HEK293 (cell line): ENCODE results near the gene THAP7.

Source experiments
- EGR2 ChIP-seq: fragments of 450-650 bp; formaldehyde crosslinking; IDR thresholded peaks from 2 replicates; pipeline ENCODE4 v1.5.1; 2016; ENCODE audit warnings: low read depth, missing biosample characterization, missing genetic modification characterization
- GLI4 ChIP-seq: fragments of 450-650 bp; formaldehyde crosslinking; IDR thresholded peaks from 2 replicates; pipeline ENCODE4 v1.5.1; 2016; ENCODE audit warnings: missing biosample characterization, missing genetic modification characterization
- HOXA7 ChIP-seq: sonication (generic); formaldehyde crosslinking; IDR thresholded peaks from 2 replicates; pipeline ENCODE4 v1.8.1; 2022; ENCODE audit warnings: missing genetic modification reagents, borderline replicate concordance
- IKZF3 ChIP-seq: fragments of 450-650 bp; IDR thresholded peaks from 2 replicates; pipeline ENCODE4 v1.5.0; 2018; ENCODE audit warnings: missing biosample characterization, mild to moderate bottlenecking, missing genetic modification characterization, moderate library complexity
- PATZ1 ChIP-seq: fragments of 450-650 bp; formaldehyde crosslinking; IDR thresholded peaks from 2 replicates; pipeline ENCODE4 v1.5.1; 2016; ENCODE audit warnings: missing biosample characterization, missing genetic modification characterization
- RBAK ChIP-seq: fragments of 450-650 bp; formaldehyde crosslinking; IDR thresholded peaks from 2 replicates; pipeline ENCODE4 v1.5.1; 2016; ENCODE audit warnings: missing biosample characterization, missing genetic modification characterization
- SCRT2 ChIP-seq: fragments of 450-650 bp; formaldehyde crosslinking; IDR thresholded peaks from 2 replicates; pipeline ENCODE4 v1.5.1; 2016; ENCODE audit warnings: missing biosample characterization, missing genetic modification characterization
- SP3 ChIP-seq: fragments of 450-650 bp; formaldehyde crosslinking; IDR thresholded peaks from 2 replicates; pipeline ENCODE4 v1.5.1; 2016; ENCODE audit warnings: missing biosample characterization, missing genetic modification characterization
- YY1 ChIP-seq: fragments of 450-650 bp; formaldehyde crosslinking; IDR thresholded peaks from 2 replicates; pipeline ENCODE4 v1.5.1; 2018; ENCODE audit warnings: missing biosample characterization, missing genetic modification characterization
- ZBTB21 ChIP-seq: fragments of 450-650 bp; formaldehyde crosslinking; IDR thresholded peaks from 2 replicates; pipeline ENCODE4 v1.5.1; 2017; ENCODE audit warnings: missing biosample characterization, missing genetic modification characterization
- ZEB2 ChIP-seq: fragments of 450-650 bp; formaldehyde crosslinking; IDR thresholded peaks from 2 replicates; pipeline ENCODE4 v1.5.1; 2016; ENCODE audit warnings: missing biosample characterization, missing genetic modification characterization
- ZFHX2 ChIP-seq: fragments of 450-650 bp; formaldehyde crosslinking; conservative IDR thresholded peaks from 2 replicates; pipeline ENCODE4 v1.5.1; 2016; ENCODE audit warnings: missing biosample characterization, missing genetic modification characterization
- ZFP37 ChIP-seq: fragments of 450-650 bp; formaldehyde crosslinking; IDR thresholded peaks from 2 replicates; pipeline ENCODE4 v1.5.1; 2016; ENCODE audit warnings: missing biosample characterization, missing genetic modification characterization
- ZNF114 ChIP-seq: fragments of 450-650 bp; formaldehyde crosslinking; IDR thresholded peaks from 2 replicates; pipeline ENCODE4 v1.5.0; 2017; ENCODE audit warnings: missing biosample characterization, missing genetic modification characterization
- ZNF174 ChIP-seq: fragments of 450-650 bp; formaldehyde crosslinking; IDR thresholded peaks from 2 replicates; pipeline ENCODE4 v1.5.0; 2017; ENCODE audit warnings: missing biosample characterization, mild to moderate bottlenecking, missing genetic modification characterization
- ZNF19 ChIP-seq: fragments of 450-650 bp; formaldehyde crosslinking; IDR thresholded peaks from 2 replicates; pipeline ENCODE4; 2016; ENCODE audit warnings: missing biosample characterization, missing genetic modification characterization, low read depth
- ZNF202 ChIP-seq: fragments of 450-650 bp; formaldehyde crosslinking; IDR thresholded peaks from 2 replicates; pipeline ENCODE4 v1.5.1; 2016; ENCODE audit warnings: missing biosample characterization, missing genetic modification characterization, borderline replicate concordance
- ZNF292 ChIP-seq: fragments of 450-650 bp; formaldehyde crosslinking; IDR thresholded peaks from 2 replicates; pipeline ENCODE4 v1.5.1; 2016; ENCODE audit warnings: low read depth, missing biosample characterization, missing genetic modification characterization, borderline replicate concordance
- ZNF324 ChIP-seq: fragments of 450-650 bp; formaldehyde crosslinking; IDR thresholded peaks from 2 replicates; pipeline ENCODE4 v1.5.1; 2016; ENCODE audit warnings: missing biosample characterization, missing genetic modification characterization
- ZNF350 ChIP-seq: fragments of 450-650 bp; formaldehyde crosslinking; IDR thresholded peaks from 2 replicates; pipeline ENCODE4 v1.5.0; 2017; ENCODE audit warnings: missing biosample characterization, mild to moderate bottlenecking, missing genetic modification characterization
- ZNF394 ChIP-seq: fragments of 450-650 bp; formaldehyde crosslinking; IDR thresholded peaks from 2 replicates; pipeline ENCODE4 v1.5.1; 2016; ENCODE audit warnings: missing biosample characterization, missing genetic modification characterization, mild to moderate bottlenecking, moderate library complexity, borderline replicate concordance
- ZNF423 ChIP-seq: fragments of 450-650 bp; formaldehyde crosslinking; IDR thresholded peaks from 2 replicates; pipeline ENCODE4 v1.5.1; 2016; ENCODE audit warnings: missing biosample characterization, missing genetic modification characterization
- ZNF433 ChIP-seq: fragments of 450-650 bp; formaldehyde crosslinking; IDR thresholded peaks from 2 replicates; pipeline ENCODE4 v1.5.1; 2016; ENCODE audit warnings: missing biosample characterization, missing genetic modification characterization, low read depth
- ZNF501 ChIP-seq: fragments of 450-650 bp; formaldehyde crosslinking; IDR thresholded peaks from 2 replicates; pipeline ENCODE4 v1.5.1; 2016; ENCODE audit warnings: missing biosample characterization, missing genetic modification characterization
- ZNF529 ChIP-seq: fragments of 450-650 bp; formaldehyde crosslinking; IDR thresholded peaks from 2 replicates; pipeline ENCODE4 v1.5.1; 2017; ENCODE audit warnings: missing genetic modification characterization, missing biosample characterization; ENCODE audit not compliant: insufficient replicate concordance
- ZNF530 ChIP-seq: fragments of 450-650 bp; formaldehyde crosslinking; IDR thresholded peaks from 2 replicates; pipeline ENCODE4 v1.5.1; 2016; ENCODE audit warnings: low read depth, missing biosample characterization, missing genetic modification characterization
- ZNF580 ChIP-seq: fragments of 450-650 bp; formaldehyde crosslinking; IDR thresholded peaks from 2 replicates; pipeline ENCODE4 v1.5.1; 2016; ENCODE audit warnings: missing biosample characterization, missing genetic modification characterization
- ZNF610 ChIP-seq: fragments of 450-650 bp; formaldehyde crosslinking; IDR thresholded peaks from 2 replicates; pipeline ENCODE4 v1.5.1; 2016; ENCODE audit warnings: missing biosample characterization, missing genetic modification characterization, borderline replicate concordance
- ZNF624 ChIP-seq: fragments of 450-650 bp; formaldehyde crosslinking; IDR thresholded peaks from 2 replicates; pipeline ENCODE4 v1.5.1; 2017; ENCODE audit warnings: missing biosample characterization, missing genetic modification characterization
- ZNF626 ChIP-seq: fragments of 450-650 bp; sonication (Bioruptor Pico); formaldehyde crosslinking; IDR thresholded peaks from 2 replicates; pipeline ENCODE4 v1.5.1; 2018; ENCODE audit warnings: missing biosample characterization, missing genetic modification characterization, inconsistent platforms
- ZNF658 ChIP-seq: fragments of 450-650 bp; formaldehyde crosslinking; IDR thresholded peaks from 2 replicates; pipeline ENCODE4; 2016; ENCODE audit warnings: missing biosample characterization, missing genetic modification characterization
- ZNF660 ChIP-seq: fragments of 450-650 bp; IDR thresholded peaks from 2 replicates; pipeline ENCODE4 v1.5.1; 2018; ENCODE audit warnings: missing biosample characterization, mild to moderate bottlenecking, missing genetic modification characterization
- ZNF670 ChIP-seq: fragments of 450-650 bp; formaldehyde crosslinking; IDR thresholded peaks from 2 replicates; pipeline ENCODE4 v1.5.1; 2016; ENCODE audit warnings: missing biosample characterization, missing genetic modification characterization, low read depth
- ZNF707 ChIP-seq: fragments of 450-650 bp; formaldehyde crosslinking; IDR thresholded peaks from 2 replicates; pipeline ENCODE4 v1.5.1; 2016; ENCODE audit warnings: missing biosample characterization, missing genetic modification characterization
- ZNF785 ChIP-seq: fragments of 450-650 bp; formaldehyde crosslinking; IDR thresholded peaks from 2 replicates; pipeline ENCODE4 v1.5.1; 2016; ENCODE audit warnings: missing biosample characterization, missing genetic modification characterization
- ZSCAN23 ChIP-seq: fragments of 450-650 bp; formaldehyde crosslinking; IDR thresholded peaks from 2 replicates; pipeline ENCODE4 v1.5.1; 2016; ENCODE audit warnings: missing biosample characterization, missing genetic modification characterization
- ZXDB ChIP-seq: fragments of 450-650 bp; formaldehyde crosslinking; IDR thresholded peaks from 2 replicates; pipeline ENCODE4 v1.5.1; 2016; ENCODE audit warnings: missing biosample characterization, missing genetic modification characterization

The THAP7 gene

GRCh38 chr22:21001601-21002325 is at the start of gene THAP7 (continued):
- TF ChIP-seq ZNF433: no peak
- no peak for TF ChIP-seq ZNF658 (tag by site-specific recombination)
- peak; percentile 97 for TF ChIP-seq PATZ1 (tag by site-specific recombination)
- peak; percentile 99 for TF ChIP-seq SCRT2 (tag by site-specific recombination)
- TF ChIP-seq ZNF610 (tag by site-specific recombination): peak; percentile 60; the same call in 1 of the 2 replicates
- TF ChIP-seq ZNF324: peak; percentile 15
- no peak for TF ChIP-seq ZNF174 (tag by site-specific recombination)
- no peak for TF ChIP-seq ZNF19
- TF ChIP-seq ZNF423 (tag by site-specific recombination): no peak
- no peak for TF ChIP-seq GLI4 (tag by site-specific recombination)
- peak; percentile 54; the same call in 1 of the 2 replicates for TF ChIP-seq EGR2 (tag by site-specific recombination)
- TF ChIP-seq ZNF529: no peak
- TF ChIP-seq ZNF707 (tag by site-specific recombination): no peak
- no peak for TF ChIP-seq RBAK (tag by site-specific recombination)
- peak; percentile 78; the same call in 1 of the 2 replicates for TF ChIP-seq ZNF394 (tag by site-specific recombination)
- peak; percentile 86; the same call in 1 of the 2 replicates for TF ChIP-seq ZNF501 (tag by site-specific recombination)
- no peak for TF ChIP-seq ZNF114 (tag by site-specific recombination)
- TF ChIP-seq HOXA7 (CRISPR knock-in tag): no peak
- TF ChIP-seq IKZF3: peak; percentile 86
- no peak for TF ChIP-seq ZNF350
- TF ChIP-seq ZFP37 (tag by site-specific recombination): peak; percentile 50
- peak; percentile 22; the same call in 1 of the 2 replicates for TF ChIP-seq ZXDB
- TF ChIP-seq ZNF670 (tag by site-specific recombination): no peak
- no peak; the same call in none of the 2 replicates for TF ChIP-seq ZBTB21 (tag by site-specific recombination)
- no peak for TF ChIP-seq ZNF202 (tag by site-specific recombination)
- TF ChIP-seq ZNF785 (tag by site-specific recombination): peak; percentile 79; the same call in 1 of the 2 replicates
- peak; percentile 89 for TF ChIP-seq ZEB2 (tag by site-specific recombination)
- TF ChIP-seq ZNF530 (tag by site-specific recombination): no peak
- TF ChIP-seq ZFHX2 (tag by site-specific recombination): peak; percentile 79
- TF ChIP-seq ZSCAN23 (tag by site-specific recombination): peak; percentile 67; the same call in 1 of the 2 replicates
- TF ChIP-seq ZNF292 (tag by site-specific recombination): no peak
- no peak for TF ChIP-seq ZNF624 (tag by site-specific recombination)
- TF ChIP-seq ZNF580 (tag by site-specific recombination): peak; percentile 55; the same call in 1 of the 2 replicates
- TF ChIP-seq ZNF626: no peak
- TF ChIP-seq SP3 (tag by site-specific recombination): peak; percentile 71
- TF ChIP-seq YY1: peak; percentile 86
- TF ChIP-seq ZNF660 (tag by site-specific recombination): peak; percentile 59; the same call in 1 of the 2 replicates
